H1 (cell line): ENCODE data around the gene USP20. TPM values are rescaled to one million over a fixed set of nuclear protein-coding genes. Genes with fewer than 3 reads are reported as not detected.

ENCODE experiments used
- CTCF ChIA-PET: fragments of 300-600 bp; sonication (Branson Sonifier 250); formaldehyde crosslinking; loops from one replicate; lab custom pipeline; 2021; ENCODE audit not compliant: partially characterized antibody; lab: Charles Lee
- POLR2A ChIA-PET: fragments of 300-600 bp; sonication (Branson Sonifier 250); formaldehyde crosslinking; loops from one replicate; lab custom pipeline; 2021; ENCODE audit warnings: inconsistent platforms; ENCODE audit not compliant: partially characterized antibody; lab: Charles Lee
- DNase-seq, 2 experiments: peaks; one replicate each; pipeline versions ENCODE4 v3.0.0 to v3.0.0-alpha.2; 2010 to 2022; ENCODE audit warnings: low spot score in 2 of 2, low read depth in 1 of 2, mixed read lengths in 1 of 2
- FAIRE-seq: peaks from 2 replicates; lab custom pipeline; 2011; peaks lifted over from hg19 to GRCh38; lab: Jason Lieb, UNC
- H2AFZ ChIP-seq: 2 replicates; pipeline ENCODE4 v1.8.1; 2012; ENCODE audit warnings: low read length, inconsistent platforms
- H2AK5ac ChIP-seq: 2 replicates; pipeline ENCODE4 v1.6.1; 2013; ENCODE audit warnings: low read depth, low read length
- H2BK120ac ChIP-seq: replicated peaks from 2 replicates; pipeline ENCODE3; 2013; ENCODE audit warnings: low read depth, low read length, inconsistent platforms
- H2BK12ac ChIP-seq: 2 replicates; pipeline ENCODE4 v1.6.1; 2013; ENCODE audit warnings: low read depth, low read length
- H2BK15ac ChIP-seq: 2 replicates; pipeline ENCODE4 v1.6.1; 2013; ENCODE audit warnings: low read length
- H2BK20ac ChIP-seq: 2 replicates; pipeline ENCODE4 v1.6.1; 2013; ENCODE audit warnings: low read length
- H2BK5ac ChIP-seq: 2 replicates; pipeline ENCODE4 v1.6.1; 2013; ENCODE audit warnings: low read depth, low read length
- H3K14ac ChIP-seq: 2 replicates; pipeline ENCODE4 v1.6.1; 2013; ENCODE audit warnings: inconsistent platforms; ENCODE audit not compliant: insufficient read length
- H3K18ac ChIP-seq: 2 replicates; pipeline ENCODE4 v1.6.1; 2013; ENCODE audit warnings: low read length; ENCODE audit errors: extremely low read depth
- H3K23ac ChIP-seq: 2 replicates; pipeline ENCODE4 v1.6.1; 2013; ENCODE audit warnings: inconsistent platforms; ENCODE audit not compliant: insufficient read length
- H3K23me2 ChIP-seq: 2 replicates; pipeline ENCODE4 v1.6.1; 2013; ENCODE audit warnings: low read depth, low read length
- H3K27ac ChIP-seq: 2 replicates; pipeline ENCODE4 v1.6.1; 2011; ENCODE audit warnings: low read depth, low read length, inconsistent platforms
- H3K27me3 ChIP-seq, 4 experiments: replicated peaks in 1 of 4; 1 replicate in 1 of 4; 2 replicates in 3 of 4; pipeline versions ENCODE4 v1.6.1 to v1.8.1; 2011 to 2013; ENCODE audit warnings: low read length in 3 of 4, mild to moderate bottlenecking in 3 of 4, inconsistent platforms in 2 of 4, mixed read lengths in 2 of 4, moderate library complexity in 1 of 4; ENCODE audit not compliant: control insufficient read depth in 3 of 4, insufficient read depth in 3 of 4; ENCODE audit errors: extremely low read depth in 1 of 4
- H3K36me3 ChIP-seq, 4 experiments: 2 replicates each; pipeline versions ENCODE4 v1.6.1 to v1.8.1; 2011 to 2013; ENCODE audit warnings: mild to moderate bottlenecking in 4 of 4, low read length in 3 of 4, moderate library complexity in 2 of 4, control low read depth in 1 of 4, inconsistent platforms in 1 of 4; ENCODE audit not compliant: insufficient read depth in 4 of 4, control insufficient read depth in 2 of 4
- H3K4ac ChIP-seq: replicated peaks from 2 replicates; pipeline ENCODE3; 2013; ENCODE audit warnings: low read length, low read depth, mixed read lengths, inconsistent platforms; ENCODE audit not compliant: insufficient read length
- H3K4me1 ChIP-seq, 4 experiments: replicated peaks in 1 of 4; 1 replicate in 1 of 4; 2 replicates in 3 of 4; pipeline versions ENCODE4 v1.6.1 to v1.8.1; 2011 to 2013; ENCODE audit warnings: low read length in 3 of 4, inconsistent platforms in 2 of 4, mixed read lengths in 1 of 4; ENCODE audit not compliant: insufficient read depth in 4 of 4, control insufficient read depth in 3 of 4
- H3K4me2 ChIP-seq, 2 experiments: 2 replicates each; pipeline versions ENCODE4 v1.6.1 to v1.8.1; 2011 to 2013; ENCODE audit warnings: low read depth in 2 of 2, low read length in 2 of 2, control low read depth in 1 of 2, inconsistent platforms in 1 of 2, mild to moderate bottlenecking in 1 of 2; ENCODE audit not compliant: insufficient read depth in 1 of 2
- H3K4me3 ChIP-seq, 4 experiments: fragments of 200-600, 300-600 bp in 1 of 4; sonication (generic), shearing (Covaris generic), sonication (Bioruptor Twin) in 1 of 4; 2 replicates each; pipeline versions ENCODE4 v1.5.1 to v1.8.1; 2011 to 2016; ENCODE audit warnings: low read length in 4 of 4, low read depth in 3 of 4, control low read depth in 2 of 4, inconsistent platforms in 2 of 4, mild to moderate bottlenecking in 2 of 4, mixed read lengths in 1 of 4, moderate library complexity in 1 of 4; ENCODE audit not compliant: insufficient read depth in 2 of 4; ENCODE audit errors: extremely low read depth in 1 of 4
- H3K56ac ChIP-seq: replicated peaks from 2 replicates; pipeline ENCODE3; 2013; ENCODE audit warnings: low read depth, mild to moderate bottlenecking, mixed read lengths, low read length, inconsistent platforms; ENCODE audit not compliant: insufficient read length
- H3K79me1 ChIP-seq: 2 replicates; pipeline ENCODE4 v1.6.1; 2013; ENCODE audit warnings: low read depth, low read length, control low read depth
- H3K79me2 ChIP-seq, 2 experiments: 2 replicates each; pipeline versions ENCODE4 v1.6.1 to v1.8.1; 2012 to 2013; ENCODE audit warnings: low read length in 2 of 2, mild to moderate bottlenecking in 2 of 2, inconsistent platforms in 1 of 2; ENCODE audit not compliant: insufficient read depth in 2 of 2, control insufficient read depth in 1 of 2
- H3K9ac ChIP-seq, 4 experiments: replicated peaks in 1 of 4; 1 replicate in 1 of 4; 2 replicates in 3 of 4; pipeline versions ENCODE4 v1.6.1 to v1.8.1; 2011 to 2013; ENCODE audit warnings: low read depth in 3 of 4, low read length in 3 of 4, control low read depth in 2 of 4, mild to moderate bottlenecking in 2 of 4, moderate library complexity in 2 of 4, inconsistent platforms in 1 of 4; ENCODE audit errors: extremely low read depth in 1 of 4
- H3K9me3 ChIP-seq, 2 experiments: 2 replicates each; pipeline versions ENCODE4 v1.6.1 to v1.8.1; 2012 to 2013; ENCODE audit warnings: mild to moderate bottlenecking in 2 of 2, moderate library complexity in 2 of 2, control low read depth in 1 of 2, inconsistent platforms in 1 of 2, low read depth in 1 of 2, low read length in 1 of 2, mixed read lengths in 1 of 2; ENCODE audit not compliant: insufficient read depth in 2 of 2
- H4K20me1 ChIP-seq, 2 experiments: replicated peaks in 1 of 2; 2 replicates each; pipeline versions ENCODE3 to v1.8.1; 2011 to 2013; ENCODE audit warnings: inconsistent platforms in 2 of 2, low read length in 2 of 2, mild to moderate bottlenecking in 1 of 2; ENCODE audit not compliant: insufficient read depth in 2 of 2, control insufficient read depth in 1 of 2
- H4K5ac ChIP-seq: 2 replicates; pipeline ENCODE4 v1.6.1; 2013; ENCODE audit warnings: low read length, low read depth, mixed read lengths, inconsistent platforms; ENCODE audit not compliant: insufficient read length
- H4K8ac ChIP-seq: 2 replicates; pipeline ENCODE4 v1.8.0; 2013; ENCODE audit warnings: mild to moderate bottlenecking, moderate library complexity, low read length, inconsistent platforms; ENCODE audit not compliant: insufficient read depth; ENCODE audit errors: extremely low read depth
- H4K91ac ChIP-seq: replicated peaks from 2 replicates; pipeline ENCODE3; 2013; ENCODE audit warnings: low read length, mixed read lengths, inconsistent platforms; ENCODE audit not compliant: insufficient read length
- CEBPB ChIP-seq: IDR thresholded peaks from 2 replicates; pipeline ENCODE4 v1.6.1; 2012; ENCODE audit warnings: low read depth, low read length
- CTBP2 ChIP-seq: IDR thresholded peaks from 2 replicates; pipeline ENCODE4 v1.7.0; 2011; ENCODE audit warnings: borderline replicate concordance, mild to moderate bottlenecking, moderate library complexity, mixed read lengths, low read length; ENCODE audit not compliant: insufficient read depth, insufficient read length
- EGR1 ChIP-seq: IDR thresholded peaks from 2 replicates; pipeline ENCODE4 v1.6.1; 2011; ENCODE audit warnings: low read depth, low read length, borderline replicate concordance
- FOSL1 ChIP-seq: IDR thresholded peaks from 2 replicates; pipeline ENCODE4 v1.6.1; 2011; ENCODE audit warnings: mild to moderate bottlenecking, low read depth, low read length, moderate library complexity; ENCODE audit not compliant: insufficient read depth
- GABPA ChIP-seq: IDR thresholded peaks from 2 replicates; pipeline ENCODE4 v1.6.1; 2011; ENCODE audit warnings: mild to moderate bottlenecking, low read length, moderate library complexity, borderline replicate concordance; ENCODE audit not compliant: insufficient read depth
- JUN ChIP-seq: IDR thresholded peaks from 2 replicates; pipeline ENCODE4 v1.6.1; 2011; ENCODE audit warnings: low read depth, mild to moderate bottlenecking, improper control_type of control experiment, low read length
- KDM5A ChIP-seq: fragments of 200-600 bp; IDR thresholded peaks from 2 replicates; pipeline ENCODE4 v1.7.1; 2012; ENCODE audit warnings: mild to moderate bottlenecking, low read length, inconsistent platforms, mixed read lengths
- POLR2AphosphoS5 ChIP-seq: IDR thresholded peaks from 2 replicates; pipeline ENCODE4 v1.6.1; 2011; ENCODE audit warnings: low read depth, low read length
- RBBP5 ChIP-seq: IDR thresholded peaks from 2 replicates; pipeline ENCODE4 v1.7.1; 2012; ENCODE audit warnings: low read depth, mild to moderate bottlenecking, inconsistent platforms, low read length, moderate library complexity, borderline replicate concordance
- RFX5 ChIP-seq: IDR thresholded peaks from 2 replicates; pipeline ENCODE4 v1.6.1; 2011; ENCODE audit warnings: low read depth, low read length, improper control_type of control experiment, borderline replicate concordance
- SAP30 ChIP-seq: fragments of 300-600 bp; sonication (generic); IDR thresholded peaks from 2 replicates; pipeline ENCODE4 v1.7.1; 2012; ENCODE audit warnings: low read length, moderate library complexity, mild to moderate bottlenecking, inconsistent platforms; ENCODE audit not compliant: insufficient read depth, insufficient replicate concordance
- SP1 ChIP-seq: IDR thresholded peaks from 2 replicates; pipeline ENCODE4 v1.6.1; 2011; ENCODE audit warnings: low read depth, low read length
- TBP ChIP-seq: IDR thresholded peaks from 2 replicates; pipeline ENCODE4 v1.6.1; 2011; ENCODE audit warnings: low read depth, low read length, improper control_type of control experiment
- WGBS, 2 experiments: shearing (Covaris generic) in 1 of 2; methylation state at CpG; one replicate each; pipeline versions ENCODE4 v1.1.6 to v1.1.7; 2013 to 2015; ENCODE audit warnings: low lambda C conversion rate in 2 of 2, mixed read lengths in 2 of 2, inconsistent platforms in 1 of 2, low coverage in 1 of 2, missing lambda C conversion rate in 1 of 2; ENCODE audit not compliant: insufficient replicate concordance in 2 of 2, insufficient coverage in 1 of 2, insufficient read length in 1 of 2; ENCODE audit errors: extremely low coverage in 1 of 2, missing lambda C conversion rate in 1 of 2; 5-methylcytosine and 5-hydroxymethylcytosine counted together
- polyA plus RNA-seq, 7 experiments: library from polyadenylated mRNA; depleted of rRNA in 3 of 7; stranded (reverse) in 5 of 7; unstranded in 2 of 7; fragments of >200 nt in 5 of 7; fragments of 200-250 nt in 2 of 7; gene quantifications; 1 replicate in 5 of 7; 2 replicates in 1 of 7; 4 replicates in 1 of 7; pipeline versions ENCODE4 v1.2.1 to v1.2.3, GENCODE V29; 2011 to 2013; ENCODE audit warnings: missing spikeins in 2 of 7, mixed read lengths in 2 of 7
- total RNA-seq: library from RNA; stranded (reverse); fragmentation: NEBNext Ultra II Directional; extraction: Animal tissue kit (Norgen Biotek cat#: 25700); gene quantifications from 2 replicates; pipeline ENCODE4 v1.2.1, GENCODE V29; 2021

USP20 gene
- total and polyA plus RNA-seq, 2 of the 8 experiments (the other 6 are each of a cell fraction or from before 2014, with no cell fraction given) = 13.4 to 23.0 TPM

DNA sequence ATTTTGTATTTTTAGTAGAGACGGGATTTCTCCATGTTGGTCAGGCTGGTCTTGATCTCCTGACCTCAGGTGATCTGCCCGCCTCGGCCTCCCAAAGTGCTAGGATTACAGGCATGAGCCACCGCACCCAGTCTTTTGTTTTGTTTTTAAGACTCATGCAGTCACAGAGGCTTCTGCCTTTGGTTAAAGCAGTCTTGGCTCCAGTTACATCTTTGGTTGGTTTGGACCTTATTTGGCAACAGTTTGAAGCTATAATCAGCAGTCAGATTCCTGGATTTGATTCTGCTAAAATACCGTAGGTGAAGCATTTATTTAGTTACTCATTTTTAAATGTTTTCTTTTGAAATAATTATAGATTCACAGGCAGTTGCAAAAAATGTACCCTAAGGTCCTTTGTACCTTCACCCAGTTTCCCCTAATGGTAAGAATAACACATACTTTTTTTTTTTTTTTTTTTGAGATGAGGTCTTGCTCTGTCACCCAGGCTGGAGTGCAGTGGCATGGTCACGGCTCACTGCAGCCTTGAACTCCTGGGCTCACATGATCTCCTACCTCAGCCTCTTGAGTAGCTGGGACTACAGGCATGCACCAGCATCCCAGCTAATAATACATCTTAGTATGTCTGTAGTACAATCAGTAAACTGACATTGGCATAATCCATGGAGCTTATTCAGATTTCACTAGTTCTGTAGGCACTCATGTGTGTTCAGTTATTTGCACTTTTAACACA is 15.7 kb downstream of the USP20 start:
- Histone ChIP-seq H2AFZ (no peak overlapping the region), H3K4me1 (no peaks in the 10 kb centered on the region), H3K14ac (no peak overlapping the region), H3K4ac (no peak overlapping the region), H3K79me2 (no peaks in the 10 kb centered on the region), H3K79me1 (no peaks in the 10 kb centered on the region; the same call in 1 of the 2 replicates), H3K9ac (no peak overlapping the region), H3K36me3 (peaks cover 0 to 9% (median 1%) of the 10 kb centered on the region in 4 experiments; a peak in 2 of 8 replicates), H3K27ac (no peak overlapping the region), H4K20me1 (peaks cover 2% of the 10 kb centered on the region in 2 experiments), H3K4me2 (no peak overlapping the region), H4K91ac (no peak overlapping the region), H3K18ac (no peak overlapping the region), H3K9me3 (no peaks in the 10 kb centered on the region), H4K8ac (no peak overlapping the region), H2AK5ac (no peak overlapping the region), H3K23ac (no peak overlapping the region), H2BK20ac (no peak overlapping the region), H2BK5ac (no peak overlapping the region), H4K5ac (no peak overlapping the region), H2BK120ac (no peak overlapping the region), H3K56ac (no peak overlapping the region), H2BK12ac (no peak overlapping the region), H3K27me3 (no peaks in the 10 kb centered on the region), H2BK15ac (no peak overlapping the region), H3K23me2 (no peaks in the 10 kb centered on the region), H3K4me3 (no peak overlapping the region)
- CTCF ChIA-PET = interaction anchor here (0.6 to 1.5 kb wide), 6 partner anchors 9 to 816 kb away, joined by 3 to 6 read pairs (median 3); no protein-coding TSS in a partner anchor
- 93% methylated on average over 6 of the region's 6 CpGs; no CpG with 5 or more reads in 1 of the 2 experiments for WGBS, 2 experiments
- FAIRE-seq (no peak), DNase-seq (no peak)
- POLR2A ChIA-PET = interaction anchor here (1.0 kb wide), 1 partner anchor 10 kb away, joined by 4 read pairs; no protein-coding TSS in a partner anchor
- no peak for TF ChIP-seq POLR2AphosphoS5
- TF ChIP-seq EGR1 = no peak
- no peak for TF ChIP-seq SAP30
- TF ChIP-seq SP1 = no peak
- no peak for TF ChIP-seq JUN
- TF ChIP-seq FOSL1 = no peak
- TF ChIP-seq GABPA = no peak
- no peak for TF ChIP-seq RBBP5
- no peak for TF ChIP-seq CEBPB
- no peak for TF ChIP-seq KDM5A
- no peak for TF ChIP-seq TBP
- no peak for TF ChIP-seq CTBP2
- TF ChIP-seq RFX5 = no peak
